Posterior cingulate gyrus (tissue), 11 donors: ENCODE measurements around the gene HS6ST2.

Experiments used
- DNase-seq, 10 donors: peaks; one replicate each; pipeline versions ENCODE4 v3.0.0 to v3.0.0-alpha.2; 2020 to 2021; ENCODE audit warnings: mixed read lengths in 3 of 10
- intact Hi-C: fragments of 100-400 bp; cut with DNase I; formaldehyde crosslinking; loops from one replicate; pipeline ENCODE4 v1.15.1; 2023

The HS6ST2 gene

DNA sequence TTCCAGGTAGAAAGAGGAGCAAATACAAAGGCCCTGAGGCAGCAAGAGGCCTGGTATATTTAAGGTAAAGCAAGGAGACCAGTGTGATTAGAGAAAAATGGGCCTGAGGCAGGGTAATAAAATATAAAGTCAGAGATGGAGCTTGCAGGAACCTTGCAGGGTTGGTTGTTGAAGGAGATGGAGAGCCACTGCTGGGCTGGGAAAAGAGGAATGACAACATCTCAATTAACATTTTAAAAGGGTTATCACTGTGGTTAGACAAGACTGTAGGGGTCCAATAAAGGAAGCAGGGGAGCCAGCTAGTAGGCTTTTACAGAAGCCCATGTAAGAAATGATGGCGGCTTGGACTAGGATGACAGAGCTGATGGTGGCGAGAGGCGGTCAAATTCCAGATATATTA lies 264.0 kb downstream of the HS6ST2 start:
- no peak for DNase-seq
- intact Hi-C loops: no loop called here

DNA sequence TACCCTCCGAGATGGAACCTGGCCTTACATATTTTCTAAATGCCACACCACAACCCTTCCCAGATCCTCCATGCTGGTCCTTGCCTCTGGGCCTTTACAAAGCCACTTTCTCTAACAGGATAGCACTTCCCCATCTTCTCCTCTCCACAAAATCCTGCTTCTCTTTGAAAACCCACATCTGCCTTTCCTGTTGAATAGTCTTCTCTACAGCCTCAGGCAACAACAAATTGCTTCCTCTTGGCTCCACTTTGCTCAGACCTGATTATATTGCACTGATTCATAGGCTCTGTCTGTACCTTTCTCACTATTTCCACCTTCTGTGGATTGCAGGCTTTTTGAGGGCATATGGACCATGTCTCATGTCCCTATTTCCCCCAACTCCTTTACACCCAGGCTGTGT lies 265.9 kb downstream of the HS6ST2 start:
- intact Hi-C loops: no loop called here
- no peak for DNase-seq

DNA sequence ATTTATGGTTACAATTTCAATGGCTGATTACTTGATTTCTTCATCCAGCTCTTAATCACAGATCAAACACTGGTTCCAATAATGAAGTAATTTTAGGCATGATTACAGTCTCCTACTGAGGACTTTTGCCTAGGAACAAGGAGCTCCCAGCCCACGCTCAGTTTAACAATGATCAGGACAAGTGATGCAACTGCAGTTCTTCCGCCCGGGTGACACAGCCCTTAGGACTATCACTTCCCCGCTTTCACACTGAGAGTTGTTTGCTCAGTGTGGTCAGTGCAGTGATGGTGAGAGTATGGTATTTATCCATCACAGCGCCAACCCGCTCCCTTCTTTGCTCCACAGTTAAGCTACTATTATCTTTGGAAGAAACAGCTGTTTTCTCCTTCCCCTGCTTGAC lies 266.4 kb downstream of the HS6ST2 start:
- no peak for DNase-seq
- intact Hi-C loops: no loop called here

DNA sequence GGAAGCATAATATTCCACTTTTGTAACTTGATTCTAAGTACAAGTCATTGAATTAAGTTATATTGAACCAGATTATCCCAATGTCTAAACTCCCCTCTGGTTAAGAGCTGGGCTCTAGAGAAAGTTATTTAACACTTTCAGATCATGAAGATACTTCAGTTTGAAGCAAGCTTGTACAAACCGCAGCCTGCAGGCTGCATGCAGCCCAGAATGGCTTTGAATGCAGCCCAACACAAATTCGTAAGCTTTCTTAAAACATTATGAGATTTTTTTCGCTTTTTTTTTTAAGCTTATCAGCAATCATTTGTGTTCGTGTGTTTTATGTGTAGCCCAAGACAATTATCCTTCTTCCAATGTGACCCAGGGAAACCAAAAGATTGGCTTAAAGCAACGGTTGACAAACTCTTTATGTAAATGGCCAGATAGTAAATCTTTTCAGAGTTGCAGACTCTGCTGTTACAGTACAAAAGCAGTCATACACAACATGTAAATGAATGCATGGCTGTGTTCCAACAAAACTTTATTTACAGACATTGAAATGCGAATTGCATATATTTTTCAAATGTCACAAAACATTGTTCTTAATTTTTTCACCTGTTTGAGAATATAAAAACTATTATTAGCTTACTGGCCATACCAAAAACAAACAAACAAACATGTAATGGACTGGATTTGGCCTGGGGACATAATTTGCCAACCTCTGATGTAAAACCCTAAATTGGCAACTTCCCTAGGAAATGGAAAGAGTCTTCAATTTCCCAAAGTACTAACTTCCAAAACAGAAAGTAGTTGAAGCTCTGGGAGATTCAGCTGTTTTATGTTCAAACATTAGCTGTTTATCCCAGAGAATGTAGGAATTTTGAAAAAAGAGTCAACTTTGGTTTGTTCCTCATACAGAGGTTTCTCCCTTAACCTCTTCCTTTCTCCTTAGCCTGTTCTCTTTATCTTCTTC lies 268.5 kb downstream of the HS6ST2 start:
- intact Hi-C loops: no loop called here
- DNase-seq: no peak

DNA sequence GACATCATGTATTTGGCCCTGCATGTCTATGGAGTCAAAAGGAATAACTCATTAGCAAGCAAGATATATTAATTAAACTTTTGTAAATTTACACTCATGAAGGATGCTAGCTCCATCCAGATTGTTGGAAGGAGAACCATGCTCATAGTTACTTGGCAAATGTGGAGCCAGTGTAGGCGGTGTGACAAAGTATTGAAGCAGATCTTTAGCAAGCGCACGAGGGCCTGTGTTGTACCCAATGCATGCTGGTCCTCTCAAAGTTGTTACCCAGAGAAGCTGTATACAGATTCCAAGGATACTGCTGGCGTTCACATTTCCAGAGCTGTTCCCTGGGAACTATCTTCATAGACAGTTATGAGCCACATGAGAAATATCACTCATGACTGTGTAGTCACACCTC lies 273.2 kb downstream of the HS6ST2 start:
- intact Hi-C loops: no loop called here
- peak in 4 of 10 donors; percentile 7 to 66 (median 20) for DNase-seq

DNA sequence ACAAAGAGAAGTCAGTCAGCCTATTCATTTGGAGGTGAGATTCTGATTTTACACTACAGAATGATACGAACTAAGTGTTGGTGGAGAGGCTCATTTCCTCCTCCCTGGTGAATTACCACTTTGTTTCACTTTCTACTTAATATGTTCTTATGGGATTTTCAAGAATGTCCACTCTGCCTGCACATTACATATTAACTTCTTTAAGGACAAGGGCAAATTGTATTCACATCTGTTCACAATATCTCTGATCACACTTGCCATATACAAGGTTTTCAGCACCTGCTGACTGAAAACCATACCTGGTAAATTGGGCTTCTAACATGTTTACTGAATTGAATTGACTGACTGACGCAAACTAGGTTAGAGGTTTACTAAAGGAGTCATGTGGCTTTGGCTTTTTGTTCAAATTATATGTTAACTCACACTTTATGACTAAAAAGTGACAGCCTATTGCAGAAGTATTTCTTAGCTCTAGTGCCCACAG lies 281.2 kb downstream of the HS6ST2 start:
- intact Hi-C loops: no loop called here
- DNase-seq: no peak

DNA sequence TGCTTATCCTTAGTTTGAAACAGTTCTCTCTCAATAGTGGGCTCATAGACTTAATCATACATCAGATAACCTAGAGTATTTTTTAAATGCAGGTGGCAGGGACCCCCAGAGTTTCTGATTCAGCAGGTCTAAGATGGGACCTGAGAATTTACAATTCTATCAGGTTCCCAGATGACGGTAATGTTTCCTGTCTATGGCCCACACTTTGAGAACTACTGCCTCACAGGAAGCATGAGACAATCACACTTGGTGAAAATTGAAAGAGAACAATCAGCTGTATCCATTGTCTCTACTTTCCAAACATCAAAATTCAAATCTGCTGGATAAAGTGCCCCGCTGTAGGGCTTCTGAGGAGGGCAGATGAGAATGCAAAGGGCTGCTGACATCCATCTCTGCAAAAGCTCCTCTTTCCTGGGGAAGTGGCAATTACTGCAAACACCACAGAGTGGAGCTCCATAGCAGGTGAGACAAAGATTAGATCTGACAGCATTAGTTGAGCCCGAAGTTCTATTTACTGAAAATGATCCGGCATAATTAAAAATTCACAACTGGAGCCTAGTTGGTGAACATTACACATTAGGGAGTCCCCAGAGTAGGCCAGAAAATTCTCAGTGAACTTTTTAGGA lies 281.8 kb downstream of the HS6ST2 start:
- DNase-seq: no peak
- intact Hi-C loops: no loop called here

DNA sequence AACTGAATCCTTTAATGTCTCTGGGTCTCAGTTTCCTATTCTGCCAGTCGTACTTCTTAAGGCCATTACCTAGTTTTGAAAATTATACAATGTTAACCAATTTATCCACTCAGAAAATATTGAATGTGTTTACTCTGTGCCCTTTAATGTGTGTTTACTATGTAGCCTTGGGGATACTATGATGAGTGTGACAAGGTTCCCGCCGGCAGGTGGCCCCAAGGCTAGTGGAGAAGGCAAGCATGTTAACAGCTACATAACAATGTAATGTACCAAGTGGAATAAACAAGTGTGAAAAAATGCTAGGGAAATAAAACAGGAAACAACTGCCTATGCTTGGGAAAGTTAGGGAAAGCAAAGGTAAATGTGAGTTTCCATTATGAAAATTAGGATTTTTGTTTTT lies 282.3 kb downstream of the HS6ST2 start:
- no peak for DNase-seq
- intact Hi-C loops: no loop called here

DNA sequence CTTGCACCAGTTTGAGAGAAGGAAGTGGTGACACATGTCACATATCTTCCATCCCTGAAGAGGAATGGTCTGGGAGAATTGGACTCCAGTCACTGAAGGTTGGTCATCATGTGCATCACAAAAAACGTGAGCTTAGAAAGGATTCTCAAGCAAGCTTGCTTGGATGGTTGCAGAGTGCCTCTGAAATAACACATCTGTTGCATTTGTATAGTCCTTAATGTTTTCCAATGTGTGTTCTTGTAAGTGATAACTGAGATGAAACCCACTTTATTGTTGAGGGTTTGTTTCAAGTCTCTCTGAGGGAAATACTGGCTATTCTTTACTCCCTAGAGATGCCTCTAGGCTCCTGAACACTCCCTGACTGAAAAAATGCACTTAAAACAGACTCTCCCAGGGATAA lies 285.1 kb downstream of the HS6ST2 start:
- intact Hi-C loops: no loop called here
- DNase-seq: no peak

DNA sequence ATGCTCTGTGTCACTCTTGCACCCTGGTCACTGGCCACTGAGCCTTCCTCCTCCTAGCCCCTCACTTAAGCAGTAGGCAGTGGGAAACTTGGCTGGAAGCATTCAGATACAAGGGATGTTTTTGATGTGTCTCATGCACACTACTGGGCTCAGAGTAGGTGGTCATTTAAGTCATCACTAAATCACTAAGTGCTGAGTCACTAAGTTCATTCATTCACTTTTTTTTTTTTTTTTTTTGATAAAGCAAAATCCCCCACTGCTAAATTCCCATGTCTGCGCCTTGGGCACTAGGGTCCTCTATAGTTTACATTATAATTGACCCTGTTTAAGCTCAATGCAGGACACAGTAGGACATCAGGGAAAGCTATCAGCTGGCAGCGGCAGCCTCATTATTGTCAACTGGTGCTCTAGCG lies 287.2 kb downstream of the HS6ST2 start:
- intact Hi-C loops: no loop called here
- no peak for DNase-seq

DNA sequence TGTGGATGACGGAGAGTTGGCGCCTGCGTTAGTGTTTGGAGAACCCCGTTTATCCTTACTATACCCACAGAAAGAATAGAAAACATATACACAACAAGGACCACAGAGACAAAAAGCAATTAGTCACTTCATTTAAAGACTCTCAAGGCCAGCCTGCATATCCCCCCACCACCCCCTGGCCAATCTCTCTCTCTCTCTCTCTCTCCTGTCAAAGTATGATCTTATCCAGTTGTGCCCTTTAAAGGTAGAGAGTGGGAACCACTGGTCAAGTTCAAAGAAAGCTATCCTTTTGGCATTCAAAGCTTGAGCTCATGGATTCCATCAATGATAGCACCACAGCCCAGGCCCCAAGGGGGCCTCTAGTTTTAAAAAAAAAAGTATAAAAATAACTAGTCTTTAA lies 289.3 kb downstream of the HS6ST2 start:
- intact Hi-C loops: no loop called here

DNA sequence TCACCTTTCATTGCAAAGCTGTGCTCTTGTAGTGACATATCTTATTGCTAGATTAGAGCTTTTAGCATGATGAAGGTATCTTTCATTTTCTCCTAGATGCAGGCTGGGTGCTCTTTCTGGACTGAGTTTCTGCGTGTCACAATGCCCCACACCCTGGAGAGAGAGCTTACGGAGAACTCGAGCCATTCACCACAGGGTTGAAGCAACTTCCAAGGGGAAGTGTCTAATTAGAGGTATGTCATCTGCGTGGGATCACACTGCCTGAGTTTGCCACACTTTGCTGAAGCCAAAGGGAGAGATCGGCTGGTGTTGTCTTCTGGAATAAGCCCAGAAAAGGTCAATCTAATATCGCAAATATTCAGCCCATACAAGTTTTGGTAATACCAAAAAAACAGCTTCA lies 290.3 kb downstream of the HS6ST2 start:
- intact Hi-C loops: no loop called here
- no peak for DNase-seq

More for the DNA sequence above, 289.3 kb downstream of the HS6ST2 start:
- DNase-seq: no peak

DNA sequence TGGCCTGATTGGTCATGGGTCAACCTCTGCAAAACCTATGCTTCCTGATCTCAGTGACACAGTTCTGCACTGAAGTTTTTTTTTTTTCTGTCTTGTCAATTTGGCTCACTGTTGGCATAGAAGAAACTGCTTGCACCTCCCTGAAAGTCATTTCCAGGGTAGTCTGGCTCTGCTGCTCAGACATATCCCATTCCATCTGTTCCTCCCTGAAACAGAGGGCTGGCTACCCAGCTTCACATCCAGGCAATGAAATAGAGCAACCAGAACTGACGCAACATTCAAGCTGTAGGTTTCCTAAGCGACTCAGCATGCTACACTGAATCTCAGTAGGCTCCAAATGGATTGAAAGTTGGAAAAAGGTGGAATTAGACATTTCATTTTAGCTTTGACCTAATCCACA lies 292.8 kb downstream of the HS6ST2 start:
- intact Hi-C loops: no loop called here
- peak in 1 of 10 donors; percentile 5 for DNase-seq

DNA sequence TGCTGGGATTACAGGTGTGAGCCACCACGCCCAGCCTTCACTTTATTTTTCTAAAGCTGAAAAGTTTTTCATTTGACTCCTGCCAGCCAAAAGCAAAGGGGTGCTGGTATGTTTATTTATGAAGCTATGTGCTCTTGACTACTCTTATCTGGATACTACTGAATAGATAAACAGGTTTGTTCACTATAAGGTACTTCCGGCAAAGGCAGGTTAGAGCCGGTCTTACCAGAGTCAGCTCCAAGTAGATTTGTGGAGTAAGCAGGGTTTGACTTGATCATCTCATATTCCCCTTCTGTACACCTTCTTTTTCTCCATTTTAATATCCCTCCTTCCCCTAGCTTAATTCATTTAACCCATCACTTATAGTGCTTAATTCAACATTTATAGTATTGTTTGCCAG lies 294.2 kb downstream of the HS6ST2 start:
- no peak for DNase-seq
- intact Hi-C loops: no loop called here

DNA sequence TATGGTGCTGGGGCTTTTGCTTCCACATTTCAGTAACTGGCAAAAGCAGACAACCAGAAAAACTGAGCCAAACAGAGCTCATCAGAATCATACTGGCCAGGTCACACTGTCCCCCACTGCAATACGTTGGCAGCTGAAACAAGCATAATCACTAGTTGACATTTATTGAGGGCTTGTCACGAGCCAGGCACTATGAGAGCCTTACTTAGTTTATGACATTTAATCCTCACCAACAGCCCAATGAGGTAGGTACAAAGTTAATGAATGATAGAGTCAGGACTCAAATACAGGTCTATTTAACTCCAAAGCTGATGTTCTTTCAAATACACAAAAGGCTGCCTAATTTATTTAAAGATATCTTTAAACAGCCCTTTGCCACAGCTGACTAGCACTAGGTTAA lies 295.6 kb downstream of the HS6ST2 start:
- intact Hi-C loops: no loop called here
- no peak for DNase-seq

DNA sequence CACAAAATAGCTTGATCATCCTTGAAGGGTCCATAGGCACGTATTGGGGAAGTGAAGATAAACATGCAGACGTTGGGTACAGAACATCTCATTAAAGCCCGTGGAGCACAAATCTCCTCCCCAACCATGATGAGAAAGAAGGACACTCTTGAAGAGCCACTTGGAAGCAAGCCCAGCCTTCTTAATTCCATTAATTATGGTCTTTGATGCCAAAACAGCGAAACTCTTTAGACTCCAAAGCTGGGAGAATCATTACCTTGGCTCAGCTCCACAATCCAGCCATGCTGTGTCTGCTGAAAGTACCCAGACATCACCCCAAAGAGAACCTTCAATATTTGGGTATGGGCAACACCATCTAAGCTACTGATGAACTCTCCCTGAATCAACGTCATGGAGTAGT lies 300.6 kb downstream of the HS6ST2 start:
- no peak for DNase-seq
- intact Hi-C loops: no loop called here

DNA sequence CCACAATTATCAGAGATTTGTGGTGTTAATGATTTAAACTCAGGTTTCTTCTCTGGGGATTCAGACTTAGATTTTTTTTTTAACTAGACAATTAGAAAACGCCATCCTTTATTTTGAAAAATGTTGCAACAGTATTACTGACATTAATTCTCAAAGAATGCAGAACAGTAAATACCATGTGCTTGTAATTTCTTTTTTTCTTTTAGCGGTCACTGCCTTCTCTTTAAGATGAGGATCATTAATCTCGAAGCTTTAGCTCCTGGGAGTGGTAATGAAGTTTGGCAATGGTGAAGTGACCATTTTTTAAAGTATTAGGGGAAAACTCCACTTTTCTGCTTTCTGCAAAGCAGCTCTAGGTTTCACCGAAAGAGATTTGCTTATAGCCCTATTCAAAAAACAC lies 305.6 kb downstream of the HS6ST2 start:
- intact Hi-C loops: no loop called here

DNA sequence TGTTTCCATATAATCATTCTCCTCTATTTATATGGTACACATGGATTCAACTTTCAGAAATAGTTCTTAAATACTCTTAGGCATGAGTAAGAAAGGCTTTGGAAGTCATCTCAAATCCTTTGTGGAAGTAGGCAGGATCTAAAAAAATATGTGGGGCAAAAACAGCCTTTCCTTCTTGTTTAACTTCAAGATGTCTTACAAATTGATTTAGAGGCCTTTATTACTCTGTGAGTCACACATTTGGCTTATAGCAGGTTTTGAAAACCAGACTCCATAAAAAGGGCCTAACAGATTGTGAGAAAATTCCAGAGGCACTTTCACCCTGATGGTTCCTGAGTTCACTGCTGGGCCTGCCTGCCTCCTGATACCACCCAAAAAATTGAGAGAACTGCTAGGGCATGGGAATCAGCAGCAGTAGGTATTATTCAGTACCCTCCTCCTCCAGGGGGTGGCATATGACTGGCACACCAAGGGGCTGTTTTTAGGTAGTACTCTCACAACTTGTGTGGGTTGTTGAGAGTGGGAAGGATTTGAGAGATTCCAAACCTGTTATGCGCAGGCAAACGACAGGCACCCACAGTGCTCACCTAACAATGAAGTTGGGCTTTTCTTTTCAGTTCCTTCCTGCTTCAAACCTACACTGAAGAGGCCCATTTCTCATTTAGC lies 306.9 kb downstream of the HS6ST2 start:
- intact Hi-C loops: no loop called here
- DNase-seq: peak in 2 of 10 donors; percentile 7 to 15

More for the DNA sequence above, 305.6 kb downstream of the HS6ST2 start:
- DNase-seq: no peak

DNA sequence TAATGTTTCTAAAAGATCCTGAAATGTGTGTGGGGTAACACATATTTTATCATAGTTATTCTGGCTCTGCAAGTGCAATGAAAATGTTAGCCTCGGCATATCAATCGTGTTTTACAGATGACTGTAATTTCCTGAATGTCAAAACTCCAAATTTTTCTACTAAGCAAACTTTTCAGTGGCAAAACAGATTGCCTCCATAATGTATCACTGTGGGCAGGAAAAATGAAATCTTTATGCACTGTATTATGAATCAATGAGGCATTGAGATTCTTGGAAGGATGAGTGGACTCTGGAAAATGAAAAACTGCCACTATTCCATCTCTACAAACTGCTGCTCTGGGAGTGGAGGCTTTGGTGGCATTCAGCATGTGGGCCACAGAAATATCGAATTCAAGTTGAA lies 309.5 kb downstream of the HS6ST2 start:
- intact Hi-C loops: no loop called here
- DNase-seq: no peak

DNA sequence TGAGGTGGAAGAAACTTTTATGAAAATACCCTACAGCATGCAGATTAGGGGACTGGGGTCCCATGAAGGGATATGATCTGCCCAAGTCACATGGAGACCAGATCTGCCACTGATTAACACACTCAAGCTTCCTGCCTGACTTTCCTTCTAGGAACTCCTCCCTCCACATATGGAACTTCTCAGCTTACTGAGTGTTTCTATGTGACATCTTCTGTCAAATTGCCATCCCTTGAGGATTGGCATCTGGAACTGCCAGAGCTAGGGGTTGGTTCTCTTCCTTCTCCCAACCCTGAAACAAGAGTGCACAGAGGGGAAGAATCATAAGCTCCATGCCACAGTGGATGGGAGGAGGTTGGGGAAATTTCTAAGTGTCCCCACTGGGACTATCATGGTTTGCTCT lies 319.0 kb downstream of the HS6ST2 start:
- no peak for DNase-seq
- intact Hi-C loops: loop anchor here (10.0 kb wide), 1 partner anchor 795 kb away; no protein-coding TSS in a partner anchor

DNA sequence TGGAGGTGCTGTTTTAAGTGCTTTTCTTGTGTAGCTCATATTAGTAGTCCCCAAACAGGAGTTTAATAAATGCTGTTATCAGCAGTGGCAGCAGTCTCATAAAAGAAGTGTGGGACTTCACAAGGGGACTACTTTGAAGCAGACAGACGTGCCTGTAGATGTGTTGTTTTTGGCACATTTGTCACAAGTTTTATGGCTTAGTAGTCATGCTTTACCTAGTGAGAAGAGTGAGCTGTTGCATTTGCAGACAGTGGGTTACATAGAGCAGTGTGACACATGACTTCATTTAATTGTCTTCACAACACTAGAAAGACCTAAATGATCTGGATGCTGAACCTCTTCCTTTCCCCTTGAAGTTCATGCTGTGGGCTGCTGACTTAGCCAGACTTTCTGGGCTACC lies 320.1 kb downstream of the HS6ST2 start:
- intact Hi-C loops: loop anchor here (10.0 kb wide), 1 partner anchor 794 kb away; no protein-coding TSS in a partner anchor
- no peak for DNase-seq
